Measurements from ENCODE around the gene MLXIP. TPM values are rescaled to one million over a fixed set of nuclear protein-coding genes. Genes with fewer than 3 reads are reported as not detected.

Gene MLXIP
- total and polyA plus RNA-seq, 9 of the 15 experiments (the other 6 are each of a cell fraction or from before 2014, with no cell fraction given) = 2.2 to 66.3 (median 18.1) TPM

DNA sequence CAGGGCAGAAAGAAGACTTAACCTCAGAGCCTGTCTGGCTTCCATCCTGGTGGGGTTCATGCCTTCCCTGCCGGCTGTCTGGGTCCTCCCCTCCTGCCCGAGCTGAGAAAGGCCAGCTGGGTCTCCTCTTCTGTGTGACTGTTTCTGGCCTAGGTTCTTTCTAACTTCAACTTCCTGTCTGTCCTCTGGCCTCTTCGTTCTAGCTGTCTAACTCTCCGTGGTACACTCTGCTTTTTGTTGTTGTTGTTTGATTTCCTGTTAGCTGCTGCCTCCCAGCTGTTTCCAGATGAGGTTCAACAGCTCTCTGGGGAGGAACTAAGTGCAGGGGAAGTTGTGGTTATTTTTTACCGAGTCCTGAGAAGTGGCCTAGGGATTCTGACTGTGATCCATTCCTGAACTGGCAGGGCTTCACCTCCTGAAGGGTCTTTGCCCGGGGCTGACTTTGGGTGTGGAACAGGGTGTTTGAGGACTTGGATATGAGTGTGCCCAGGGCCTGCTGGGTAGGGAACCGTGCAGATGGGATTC lies 3.2 kb downstream of the MLXIP start (continued):
- TF ChIP-seq, protein P1, sequence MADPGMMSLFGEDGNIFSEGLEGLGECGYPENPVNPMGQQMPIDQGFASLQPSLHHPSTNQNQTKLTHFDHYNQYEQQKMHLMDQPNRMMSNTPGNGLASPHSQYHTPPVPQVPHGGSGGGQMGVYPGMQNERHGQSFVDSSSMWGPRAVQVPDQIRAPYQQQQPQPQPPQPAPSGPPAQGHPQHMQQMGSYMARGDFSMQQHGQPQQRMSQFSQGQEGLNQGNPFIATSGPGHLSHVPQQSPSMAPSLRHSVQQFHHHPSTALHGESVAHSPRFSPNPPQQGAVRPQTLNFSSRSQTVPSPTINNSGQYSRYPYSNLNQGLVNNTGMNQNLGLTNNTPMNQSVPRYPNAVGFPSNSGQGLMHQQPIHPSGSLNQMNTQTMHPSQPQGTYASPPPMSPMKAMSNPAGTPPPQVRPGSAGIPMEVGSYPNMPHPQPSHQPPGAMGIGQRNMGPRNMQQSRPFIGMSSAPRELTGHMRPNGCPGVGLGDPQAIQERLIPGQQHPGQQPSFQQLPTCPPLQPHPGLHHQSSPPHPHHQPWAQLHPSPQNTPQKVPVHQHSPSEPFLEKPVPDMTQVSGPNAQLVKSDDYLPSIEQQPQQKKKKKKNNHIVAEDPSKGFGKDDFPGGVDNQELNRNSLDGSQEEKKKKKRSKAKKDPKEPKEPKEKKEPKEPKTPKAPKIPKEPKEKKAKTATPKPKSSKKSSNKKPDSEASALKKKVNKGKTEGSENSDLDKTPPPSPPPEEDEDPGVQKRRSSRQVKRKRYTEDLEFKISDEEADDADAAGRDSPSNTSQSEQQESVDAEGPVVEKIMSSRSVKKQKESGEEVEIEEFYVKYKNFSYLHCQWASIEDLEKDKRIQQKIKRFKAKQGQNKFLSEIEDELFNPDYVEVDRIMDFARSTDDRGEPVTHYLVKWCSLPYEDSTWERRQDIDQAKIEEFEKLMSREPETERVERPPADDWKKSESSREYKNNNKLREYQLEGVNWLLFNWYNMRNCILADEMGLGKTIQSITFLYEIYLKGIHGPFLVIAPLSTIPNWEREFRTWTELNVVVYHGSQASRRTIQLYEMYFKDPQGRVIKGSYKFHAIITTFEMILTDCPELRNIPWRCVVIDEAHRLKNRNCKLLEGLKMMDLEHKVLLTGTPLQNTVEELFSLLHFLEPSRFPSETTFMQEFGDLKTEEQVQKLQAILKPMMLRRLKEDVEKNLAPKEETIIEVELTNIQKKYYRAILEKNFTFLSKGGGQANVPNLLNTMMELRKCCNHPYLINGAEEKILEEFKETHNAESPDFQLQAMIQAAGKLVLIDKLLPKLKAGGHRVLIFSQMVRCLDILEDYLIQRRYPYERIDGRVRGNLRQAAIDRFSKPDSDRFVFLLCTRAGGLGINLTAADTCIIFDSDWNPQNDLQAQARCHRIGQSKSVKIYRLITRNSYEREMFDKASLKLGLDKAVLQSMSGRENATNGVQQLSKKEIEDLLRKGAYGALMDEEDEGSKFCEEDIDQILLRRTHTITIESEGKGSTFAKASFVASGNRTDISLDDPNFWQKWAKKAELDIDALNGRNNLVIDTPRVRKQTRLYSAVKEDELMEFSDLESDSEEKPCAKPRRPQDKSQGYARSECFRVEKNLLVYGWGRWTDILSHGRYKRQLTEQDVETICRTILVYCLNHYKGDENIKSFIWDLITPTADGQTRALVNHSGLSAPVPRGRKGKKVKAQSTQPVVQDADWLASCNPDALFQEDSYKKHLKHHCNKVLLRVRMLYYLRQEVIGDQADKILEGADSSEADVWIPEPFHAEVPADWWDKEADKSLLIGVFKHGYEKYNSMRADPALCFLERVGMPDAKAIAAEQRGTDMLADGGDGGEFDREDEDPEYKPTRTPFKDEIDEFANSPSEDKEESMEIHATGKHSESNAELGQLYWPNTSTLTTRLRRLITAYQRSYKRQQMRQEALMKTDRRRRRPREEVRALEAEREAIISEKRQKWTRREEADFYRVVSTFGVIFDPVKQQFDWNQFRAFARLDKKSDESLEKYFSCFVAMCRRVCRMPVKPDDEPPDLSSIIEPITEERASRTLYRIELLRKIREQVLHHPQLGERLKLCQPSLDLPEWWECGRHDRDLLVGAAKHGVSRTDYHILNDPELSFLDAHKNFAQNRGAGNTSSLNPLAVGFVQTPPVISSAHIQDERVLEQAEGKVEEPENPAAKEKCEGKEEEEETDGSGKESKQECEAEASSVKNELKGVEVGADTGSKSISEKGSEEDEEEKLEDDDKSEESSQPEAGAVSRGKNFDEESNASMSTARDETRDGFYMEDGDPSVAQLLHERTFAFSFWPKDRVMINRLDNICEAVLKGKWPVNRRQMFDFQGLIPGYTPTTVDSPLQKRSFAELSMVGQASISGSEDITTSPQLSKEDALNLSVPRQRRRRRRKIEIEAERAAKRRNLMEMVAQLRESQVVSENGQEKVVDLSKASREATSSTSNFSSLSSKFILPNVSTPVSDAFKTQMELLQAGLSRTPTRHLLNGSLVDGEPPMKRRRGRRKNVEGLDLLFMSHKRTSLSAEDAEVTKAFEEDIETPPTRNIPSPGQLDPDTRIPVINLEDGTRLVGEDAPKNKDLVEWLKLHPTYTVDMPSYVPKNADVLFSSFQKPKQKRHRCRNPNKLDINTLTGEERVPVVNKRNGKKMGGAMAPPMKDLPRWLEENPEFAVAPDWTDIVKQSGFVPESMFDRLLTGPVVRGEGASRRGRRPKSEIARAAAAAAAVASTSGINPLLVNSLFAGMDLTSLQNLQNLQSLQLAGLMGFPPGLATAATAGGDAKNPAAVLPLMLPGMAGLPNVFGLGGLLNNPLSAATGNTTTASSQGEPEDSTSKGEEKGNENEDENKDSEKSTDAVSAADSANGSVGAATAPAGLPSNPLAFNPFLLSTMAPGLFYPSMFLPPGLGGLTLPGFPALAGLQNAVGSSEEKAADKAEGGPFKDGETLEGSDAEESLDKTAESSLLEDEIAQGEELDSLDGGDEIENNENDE (IDR thresholded peaks at IDR 0.05; ENCODE audit: low read depth, low read length) = no peak
- TF ChIP-seq BRF1 (IDR thresholded peaks at IDR 0.05; ENCODE audit: borderline replicate concordance, extremely low read depth, insufficient read length) (no peak), PML (IDR thresholded peaks at IDR 0.05; ENCODE audit: low read length) (no peak), ZNF778 (CRISPR knock-in tag; IDR thresholded peaks at IDR 0.05) (no peak), SMARCA5 (IDR thresholded peaks at IDR 0.05) (no peak), HNRNPK (IDR thresholded peaks at IDR 0.05; ENCODE audit: low read depth, low read length, poor library complexity, severe bottlenecking) (no peak), HDAC8 (tag; IDR thresholded peaks at IDR 0.05) (no peak), ZNF699 (CRISPR knock-in tag; IDR thresholded peaks at IDR 0.05; ENCODE audit: insufficient replicate concordance) (no peak)
- TF ChIP-seq, protein P2, sequence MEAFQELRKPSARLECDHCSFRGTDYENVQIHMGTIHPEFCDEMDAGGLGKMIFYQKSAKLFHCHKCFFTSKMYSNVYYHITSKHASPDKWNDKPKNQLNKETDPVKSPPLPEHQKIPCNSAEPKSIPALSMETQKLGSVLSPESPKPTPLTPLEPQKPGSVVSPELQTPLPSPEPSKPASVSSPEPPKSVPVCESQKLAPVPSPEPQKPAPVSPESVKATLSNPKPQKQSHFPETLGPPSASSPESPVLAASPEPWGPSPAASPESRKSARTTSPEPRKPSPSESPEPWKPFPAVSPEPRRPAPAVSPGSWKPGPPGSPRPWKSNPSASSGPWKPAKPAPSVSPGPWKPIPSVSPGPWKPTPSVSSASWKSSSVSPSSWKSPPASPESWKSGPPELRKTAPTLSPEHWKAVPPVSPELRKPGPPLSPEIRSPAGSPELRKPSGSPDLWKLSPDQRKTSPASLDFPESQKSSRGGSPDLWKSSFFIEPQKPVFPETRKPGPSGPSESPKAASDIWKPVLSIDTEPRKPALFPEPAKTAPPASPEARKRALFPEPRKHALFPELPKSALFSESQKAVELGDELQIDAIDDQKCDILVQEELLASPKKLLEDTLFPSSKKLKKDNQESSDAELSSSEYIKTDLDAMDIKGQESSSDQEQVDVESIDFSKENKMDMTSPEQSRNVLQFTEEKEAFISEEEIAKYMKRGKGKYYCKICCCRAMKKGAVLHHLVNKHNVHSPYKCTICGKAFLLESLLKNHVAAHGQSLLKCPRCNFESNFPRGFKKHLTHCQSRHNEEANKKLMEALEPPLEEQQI (IDR thresholded peaks at IDR 0.05) = no peak
- TF ChIP-seq, protein P3, sequence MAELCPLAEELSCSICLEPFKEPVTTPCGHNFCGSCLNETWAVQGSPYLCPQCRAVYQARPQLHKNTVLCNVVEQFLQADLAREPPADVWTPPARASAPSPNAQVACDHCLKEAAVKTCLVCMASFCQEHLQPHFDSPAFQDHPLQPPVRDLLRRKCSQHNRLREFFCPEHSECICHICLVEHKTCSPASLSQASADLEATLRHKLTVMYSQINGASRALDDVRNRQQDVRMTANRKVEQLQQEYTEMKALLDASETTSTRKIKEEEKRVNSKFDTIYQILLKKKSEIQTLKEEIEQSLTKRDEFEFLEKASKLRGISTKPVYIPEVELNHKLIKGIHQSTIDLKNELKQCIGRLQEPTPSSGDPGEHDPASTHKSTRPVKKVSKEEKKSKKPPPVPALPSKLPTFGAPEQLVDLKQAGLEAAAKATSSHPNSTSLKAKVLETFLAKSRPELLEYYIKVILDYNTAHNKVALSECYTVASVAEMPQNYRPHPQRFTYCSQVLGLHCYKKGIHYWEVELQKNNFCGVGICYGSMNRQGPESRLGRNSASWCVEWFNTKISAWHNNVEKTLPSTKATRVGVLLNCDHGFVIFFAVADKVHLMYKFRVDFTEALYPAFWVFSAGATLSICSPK (IDR thresholded peaks at IDR 0.05; ENCODE audit: borderline replicate concordance) = no peak

All from K562 (cell line).